Astrocyte (in vitro differentiated cells and primary cell): ENCODE measurements around the gene DDC. TPM values are rescaled to one million over a fixed set of nuclear protein-coding genes. Genes with fewer than 3 reads are reported as not detected.

ENCODE experiments used
- DNase-seq: peaks from one replicate; pipeline ENCODE4 v3.0.0-alpha.2; 2010; ENCODE audit warnings: low read depth
- FAIRE-seq: peaks from 2 replicates; lab custom pipeline; 2011; peaks lifted over from hg19 to GRCh38; lab: Jason Lieb, UNC
- H2AFZ ChIP-seq: 2 replicates; pipeline ENCODE4 v1.6.0; 2012; ENCODE audit warnings: low read depth, low read length, inconsistent platforms
- H3K27ac ChIP-seq: 2 replicates; pipeline ENCODE4 v1.5.1; 2011; ENCODE audit warnings: low read depth, low read length, inconsistent platforms
- H3K27me3 ChIP-seq: 2 replicates; pipeline ENCODE4 v1.6.0; 2011; ENCODE audit warnings: low read length, inconsistent platforms; ENCODE audit not compliant: insufficient read depth
- H3K36me3 ChIP-seq: 2 replicates; pipeline ENCODE4 v1.5.1; 2011; ENCODE audit warnings: low read length, inconsistent platforms; ENCODE audit not compliant: insufficient read depth
- H3K4me1 ChIP-seq: 2 replicates; pipeline ENCODE4 v1.5.1; 2011; ENCODE audit warnings: low read length, inconsistent platforms; ENCODE audit not compliant: insufficient read depth
- H3K4me2 ChIP-seq: 2 replicates; pipeline ENCODE4 v1.6.0; 2012; ENCODE audit warnings: low read length, inconsistent platforms
- H3K4me3 ChIP-seq: 2 replicates; pipeline ENCODE4 v1.5.1; 2011; ENCODE audit warnings: low read depth, mild to moderate bottlenecking, low read length, inconsistent platforms; ENCODE audit not compliant: insufficient read depth
- H3K79me2 ChIP-seq: 2 replicates; pipeline ENCODE4 v1.6.0; 2012; ENCODE audit warnings: mild to moderate bottlenecking, low read length, inconsistent platforms; ENCODE audit not compliant: insufficient read depth
- H3K9ac ChIP-seq: 2 replicates; pipeline ENCODE4 v1.6.0; 2012; ENCODE audit warnings: mild to moderate bottlenecking, low read length, inconsistent platforms
- H3K9me3 ChIP-seq: 2 replicates; pipeline ENCODE4 v1.5.1; 2012; ENCODE audit warnings: low read depth, mild to moderate bottlenecking, low read length, inconsistent platforms; ENCODE audit not compliant: insufficient read depth
- H4K20me1 ChIP-seq: 2 replicates; pipeline ENCODE4 v1.6.0; 2012; ENCODE audit warnings: low read length, inconsistent platforms; ENCODE audit not compliant: insufficient read depth
- H3K27ac Mint-ChIP-seq: one replicate; pipeline ENCODE4 v1.8.0; 2021; ENCODE audit warnings: mild to moderate bottlenecking, mixed read lengths; ENCODE audit not compliant: unreplicated experiment
- H3K27me3 Mint-ChIP-seq: one replicate; pipeline ENCODE4 v1.8.0; 2021; ENCODE audit warnings: low read depth, mixed read lengths; ENCODE audit not compliant: unreplicated experiment
- H3K36me3 Mint-ChIP-seq: one replicate; pipeline ENCODE4 v1.8.0; 2021; ENCODE audit warnings: low read depth, mixed read lengths; ENCODE audit not compliant: unreplicated experiment
- H3K4me1 Mint-ChIP-seq: one replicate; pipeline ENCODE4 v1.8.0; 2021; ENCODE audit warnings: low read depth, mixed read lengths; ENCODE audit not compliant: unreplicated experiment
- H3K4me3 Mint-ChIP-seq: one replicate; pipeline ENCODE4 v1.8.0; 2021; ENCODE audit warnings: mild to moderate bottlenecking, moderate library complexity, mixed read lengths; ENCODE audit not compliant: unreplicated experiment
- H3K9me3 Mint-ChIP-seq: one replicate; pipeline ENCODE4 v1.8.0; 2021; ENCODE audit warnings: mild to moderate bottlenecking, mixed read lengths; ENCODE audit not compliant: unreplicated experiment
- CTCF ChIP-seq: IDR thresholded peaks from 2 replicates; pipeline ENCODE4 v1.5.1; 2011; ENCODE audit warnings: low read depth, mild to moderate bottlenecking, inconsistent platforms, low read length, moderate library complexity; ENCODE audit not compliant: insufficient read depth
- EZH2 ChIP-seq: IDR thresholded peaks from 2 replicates; pipeline ENCODE4 v1.6.1; 2012; ENCODE audit warnings: mild to moderate bottlenecking, low read length, inconsistent platforms; ENCODE audit not compliant: insufficient read depth
- total RNA-seq: library from RNA; stranded (reverse); gene quantifications from 2 replicates; pipeline ENCODE4 v1.2.1, GENCODE V29; 2021

The DDC gene
- total RNA-seq, 1 donor from 2014 or later: not detected

GRCh38 chr7:50594734-50595485 is 29.7 kb upstream of the DDC start:
- Histone ChIP-seq H3K79me2 (no peaks in the 10 kb centered on the region), H3K9me3 (no peaks in the 10 kb centered on the region), H2AFZ (no peak overlapping the region), H3K36me3 (peaks cover 32% of the 10 kb centered on the region), H3K4me2 (no peak overlapping the region), H3K9ac (no peak overlapping the region), H3K4me1 (no peaks in the 10 kb centered on the region), H3K27ac (no peak overlapping the region), H3K27me3 (no peaks in the 10 kb centered on the region), H3K4me3 (no peak overlapping the region), H4K20me1 (peaks cover 20% of the 10 kb centered on the region)
- Mint-ChIP-seq H3K36me3 (peaks cover 42% of the 10 kb centered on the region), H3K9me3 (no peaks in the 10 kb centered on the region), H3K4me3 (no peak overlapping the region), H3K27ac (no peak overlapping the region), H3K27me3 (no peaks in the 10 kb centered on the region), H3K4me1 (peaks cover 3% of the 10 kb centered on the region)
- TF ChIP-seq EZH2 (no peak), CTCF (no peak)
- DNase-seq (no peak), FAIRE-seq (no peak)

- Mint-ChIP-seq H3K27me3 (no peaks in the 10 kb centered on the region), H3K4me3 (no peak overlapping the region), H3K4me1 (peaks cover 3% of the 10 kb centered on the region), H3K36me3 (peaks cover 42% of the 10 kb centered on the region), H3K9me3 (no peaks in the 10 kb centered on the region), H3K27ac (no peak overlapping the region)
- peaks cover 15% of the 10 kb centered on the region for H4K20me1 ChIP-seq
- no peak overlapping the region for H3K27ac ChIP-seq
- DNase-seq (no peak), FAIRE-seq (no peak)
- no peaks in the 10 kb centered on the region for H3K9me3 ChIP-seq
- no peak overlapping the region for H2AFZ ChIP-seq
- TF ChIP-seq EZH2 (no peak), CTCF (no peak)
- H3K4me3 ChIP-seq: no peak overlapping the region
- no peaks in the 10 kb centered on the region for H3K4me1 ChIP-seq
- H3K36me3 ChIP-seq: peaks cover 32% of the 10 kb centered on the region
- H3K27me3 ChIP-seq: no peaks in the 10 kb centered on the region
- H3K9ac ChIP-seq: no peak overlapping the region
- no peak overlapping the region for H3K4me2 ChIP-seq
- no peaks in the 10 kb centered on the region for H3K79me2 ChIP-seq
Measured at GRCh38 chr7:50594136-50594535, 28.9 kb upstream of the DDC start.

GRCh38 chr7:50592940-50593339 is 27.7 kb upstream of the DDC start:
- Mint-ChIP-seq H3K9me3 (no peaks in the 10 kb centered on the region), H3K4me3 (no peak overlapping the region), H3K4me1 (peaks cover 3% of the 10 kb centered on the region), H3K27ac (no peak overlapping the region), H3K27me3 (no peaks in the 10 kb centered on the region), H3K36me3 (peaks cover 35% of the 10 kb centered on the region)
- no peaks in the 10 kb centered on the region for H3K9me3 ChIP-seq
- TF ChIP-seq CTCF: no peak
- no peak for TF ChIP-seq EZH2
- H3K4me2 ChIP-seq: no peak overlapping the region
- H2AFZ ChIP-seq: no peak overlapping the region
- no peak overlapping the region for H3K4me3 ChIP-seq
- no peak overlapping the region for H3K27ac ChIP-seq
- DNase-seq (no peak), FAIRE-seq (no peak)
- no peak overlapping the region for H3K9ac ChIP-seq
- no peaks in the 10 kb centered on the region for H3K79me2 ChIP-seq
- no peaks in the 10 kb centered on the region for H3K4me1 ChIP-seq
- peaks cover 26% of the 10 kb centered on the region for H3K36me3 ChIP-seq
- H4K20me1 ChIP-seq: peaks cover 15% of the 10 kb centered on the region
- no peaks in the 10 kb centered on the region for H3K27me3 ChIP-seq
